Measurements from ENCODE around the gene NBR1.
A peak's percentile ranks its signal among the peaks of the same experiment; 100 is the strongest.

The NBR1 gene

GRCh38 chr17:43169561-43170139 lies 1.4 kb upstream of the NBR1 start:
- ChIA-PET POLR2A (ENCODE audit: low non-redundant PET) (interaction anchor here (0.6 kb wide), 1 partner anchor 19 kb away, joined by 4 read pairs; no protein-coding TSS in a partner anchor), CTCF (interaction anchor here (0.6 kb wide), 1 partner anchor 113 kb away, joined by 3 read pairs; no protein-coding TSS in a partner anchor)
- TF ChIP-seq CTCF (conservative IDR thresholded peaks at IDR 0.05; ENCODE audit: low read depth): no peak
- DNase-seq (ENCODE audit: low spot score): peak; percentile 32
- peak overlapping the region; percentile 96 for H3K27ac ChIP-seq

GRCh38 chr17:43170140-43170765 lies 761 bp upstream of the NBR1 start:
- DNase-seq (ENCODE audit: low spot score): peak; percentile 98
- ChIA-PET POLR2A (ENCODE audit: low non-redundant PET) (interaction anchor here (0.6 kb wide), 1 partner anchor 20 kb away, joined by 4 read pairs; no protein-coding TSS in a partner anchor), CTCF (interaction anchor here (0.6 kb wide), 1 partner anchor 114 kb away, joined by 3 read pairs; no protein-coding TSS in a partner anchor)
- peak overlapping the region; percentile 96 for H3K27ac ChIP-seq
- TF ChIP-seq CTCF (conservative IDR thresholded peaks at IDR 0.05; ENCODE audit: low read depth): no peak

- ChIA-PET POLR2A (ENCODE audit: low non-redundant PET) (interaction anchor here (0.7 kb wide), 1 partner anchor 46 kb away, joined by 4 read pairs; no protein-coding TSS in a partner anchor), CTCF (no interaction called here)
- TF ChIP-seq CTCF (conservative IDR thresholded peaks at IDR 0.05; ENCODE audit: low read depth): no peak; the same call in 1 of the 2 replicates
- DNase-seq (ENCODE audit: low spot score): peak; percentile 84
- peak overlapping the region; percentile 96 for H3K27ac ChIP-seq
Observed at GRCh38 chr17:43171586-43172487, 823 bp downstream of the NBR1 start.

- DNase-seq (ENCODE audit: low spot score): no peak
- POLR2A ChIA-PET (ENCODE audit: low non-redundant PET): no interaction called here
- no peak for TF ChIP-seq CTCF (conservative IDR thresholded peaks at IDR 0.05; ENCODE audit: low read depth)
- H3K27ac ChIP-seq: no peak overlapping the region
- CTCF ChIA-PET: interaction anchor here (0.7 kb wide), 1 partner anchor 161 kb away, joined by 9 read pairs; no protein-coding TSS in a partner anchor
Observed at GRCh38 chr17:43175213-43176118, 4.5 kb downstream of the NBR1 start.

GRCh38 chr17:43176119-43176570 lies 5.1 kb downstream of the NBR1 start:
- DNase-seq (ENCODE audit: low spot score): no peak
- TF ChIP-seq CTCF (conservative IDR thresholded peaks at IDR 0.05; ENCODE audit: low read depth): no peak
- no peak overlapping the region for H3K27ac ChIP-seq
- ChIA-PET POLR2A (ENCODE audit: low non-redundant PET) (no interaction called here), CTCF (no interaction called here)
